GM18870 (cell line): ENCODE measurements around the gene ATP5MG.
"Not testable (repeated sequence)": the region's sequence is repeated elsewhere in the genome, so short reads cannot be mapped to it uniquely, and the experiment has no call there.

ENCODE experiments used
- ATAC-seq: cut with Tn5 transposase; IDR thresholded peaks from one replicate; pipeline ENCODE4 v1.9.1; 2021; ENCODE audit warnings: moderate library complexity; ENCODE audit not compliant: unreplicated experiment

Gene ATP5MG

GRCh38 chr11:118406599-118407166, 5.3 kb downstream of the ATP5MG start:
- no peak for ATAC-seq

- ATAC-seq = peak; percentile 52
Observed at GRCh38 chr11:118410055-118410745, 8.8 kb downstream of the ATP5MG start.

- no peak for ATAC-seq
Observed at GRCh38 chr11:118411530-118411929, 10.1 kb downstream of the ATP5MG start.

GRCh38 chr11:118412921-118413320, 11.5 kb downstream of the ATP5MG start:
- no peak for ATAC-seq

GRCh38 chr11:118415062-118415738, 13.8 kb downstream of the ATP5MG start:
- ATAC-seq = no peak

- no peak for ATAC-seq
Observed at GRCh38 chr11:118415739-118416068, 14.3 kb downstream of the ATP5MG start.

- ATAC-seq = not testable (repeated sequence)
Observed at GRCh38 chr11:118416900-118417299, 15.5 kb downstream of the ATP5MG start.

GRCh38 chr11:118417801-118418200, 16.4 kb downstream of the ATP5MG start:
- no peak for ATAC-seq

- ATAC-seq = no peak
Observed at GRCh38 chr11:118418766-118419165, 17.4 kb downstream of the ATP5MG start.

GRCh38 chr11:118427707-118428106, 26.3 kb downstream of the ATP5MG start:
- no peak for ATAC-seq

- ATAC-seq = no peak
Observed at GRCh38 chr11:118430956-118431355, 29.6 kb downstream of the ATP5MG start.

- no peak for ATAC-seq
Observed at GRCh38 chr11:118434123-118434552, 32.7 kb downstream of the ATP5MG start.

- no peak for ATAC-seq
Observed at GRCh38 chr11:118434553-118435289, 33.3 kb downstream of the ATP5MG start.

- ATAC-seq = no peak
Observed at GRCh38 chr11:118435290-118435892, 34.0 kb downstream of the ATP5MG start.

- no peak for ATAC-seq
Observed at GRCh38 chr11:118435893-118436624, 34.7 kb downstream of the ATP5MG start, which contains the start of gene KMT2A. Gene KMT2A (plus strand): TSS chr11:118436492. CDS start chr11:118436513, 21 bp downstream.

GRCh38 chr11:118436639-118437207, 35.3 kb downstream of the ATP5MG start:
- no peak for ATAC-seq

- no peak for ATAC-seq
Observed at GRCh38 chr11:118437208-118438125, 36.1 kb downstream of the ATP5MG start.

- no peak for ATAC-seq
Observed at GRCh38 chr11:118438314-118438931, 37.0 kb downstream of the ATP5MG start.

- no peak for ATAC-seq
Observed at GRCh38 chr11:118439646-118440045, 38.2 kb downstream of the ATP5MG start.
